Body of pancreas (tissue), 4 donors: ENCODE results near the gene AFF3. TPM values are rescaled to one million over a fixed set of nuclear protein-coding genes. Genes with fewer than 3 reads are reported as not detected.
A peak's percentile ranks its signal among the peaks of the same experiment; 100 is the strongest.

Source experiments
- ATAC-seq: fragments of 150-250 bp; one replicate; pipeline ENCODE4 v1.9.1; 2016
- DNase-seq, 4 donors: peaks; one replicate each; pipeline ENCODE4 v3.0.0-alpha.2; 2019
- H3K27ac ChIP-seq, 4 donors: fragments of 200-600 bp; sonication (generic); 1 replicate in 3 of 4; 2 replicates in 1 of 4; pipeline versions ENCODE4 v1.5.1 to v1.6.1; 2016 to 2019; ENCODE audit warnings: mild to moderate bottlenecking in 1 of 4, mixed read lengths in 1 of 4, moderate library complexity in 1 of 4
- H3K27me3 ChIP-seq, 2 donors: fragments of 200-600 bp; sonication (generic); one replicate each; pipeline ENCODE4 v1.6.0; 2016; ENCODE audit warnings: mild to moderate bottlenecking in 1 of 2
- H3K36me3 ChIP-seq, 2 donors: fragments of 200-600 bp; sonication (generic); replicated peaks in 1 of 2; 2 replicates each; pipeline ENCODE4 v1.5.1; 2016; ENCODE audit warnings: low read depth in 2 of 2; ENCODE audit not compliant: insufficient read depth in 1 of 2
- H3K4me1 ChIP-seq: fragments of 200-600 bp; sonication (generic); one replicate; pipeline ENCODE4 v1.6.0; 2016
- H3K4me3 ChIP-seq, 2 donors: fragments of 200-600 bp; sonication (generic); 1 replicate in 1 of 2; 2 replicates in 1 of 2; pipeline ENCODE4 v1.5.1; 2016 to 2019
- H3K9me3 ChIP-seq, 3 donors: fragments of 200-600 bp; sonication (generic); 1 replicate in 2 of 3; 2 replicates in 1 of 3; pipeline ENCODE4 v1.5.1; 2016
- POLR2A ChIP-seq, 3 donors: fragments of 450-650 bp; IDR thresholded peaks; one replicate each; pipeline ENCODE4 v1.6.1; 2016; ENCODE audit warnings: antibody characterized with exemption in 3 of 3, mild to moderate bottlenecking in 2 of 3
- WGBS, 2 donors: methylation state at CpG; one replicate each; pipeline ENCODE4 v1.1.5; 2017; 5-methylcytosine and 5-hydroxymethylcytosine counted together
- intact Hi-C: fragments of 100-400 bp; cut with DNase I; formaldehyde crosslinking; loops from one replicate; pipeline ENCODE4 v1.15.1; 2023
- total RNA-seq, 2 donors: library from RNA; depleted of rRNA; stranded (reverse); fragments of >200 nt; gene quantifications; one replicate each; pipeline ENCODE4 v1.1.0, GENCODE V29; 2016
- TF ChIP-seq, protein P1 (sequence below), 7 experiments: fragments of 450-650 bp in 4 of 7; fragments of 200-600 bp in 3 of 7; sonication (generic) in 3 of 7; IDR thresholded peaks; one replicate each; pipeline ENCODE4 v1.5.1; 2016 to 2019; ENCODE audit warnings: antibody characterized with exemption in 7 of 7

The AFF3 gene
- total RNA-seq, 2 donors from 2014 or later: 0.52 to 0.99 TPM

DNA sequence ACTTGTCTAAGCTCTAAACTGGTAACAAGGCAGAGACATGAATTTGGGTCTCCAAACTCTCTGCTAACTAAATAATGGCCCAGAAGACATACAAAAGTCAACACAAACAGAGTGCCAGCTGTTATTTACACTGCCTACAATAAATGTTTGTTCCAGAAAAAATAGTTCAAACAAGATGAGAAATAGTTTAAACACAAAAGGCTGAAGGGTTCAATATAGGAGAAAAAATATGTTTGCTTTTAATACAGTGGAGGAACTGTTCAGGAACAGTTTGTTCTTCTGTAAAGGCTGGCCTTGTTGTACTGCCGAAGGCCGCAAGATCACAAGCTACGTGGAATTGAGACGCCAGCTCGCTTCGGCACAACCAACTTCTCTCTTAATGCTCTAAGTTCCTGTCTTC lies 74.6 kb downstream of the AFF3 start:
- Histone ChIP-seq H3K27me3 (no peaks in the 10 kb centered on the region), H3K4me1 (peaks cover 42% of the 10 kb centered on the region), H3K9me3 (no peaks in the 10 kb centered on the region), H3K27ac (peak overlapping the region; percentile 45 to 69 (median 60)), H3K4me3 (no peak overlapping the region), H3K36me3 (no peaks in the 10 kb centered on the region)
- 21 to 22% methylated on average over 6 of the region's 6 CpGs for WGBS, 2 donors
- TF ChIP-seq POLR2A (IDR thresholded peaks at IDR 0.05): peak in 2 of 3 donors; percentile 24 to 36
- TF ChIP-seq, protein P1, sequence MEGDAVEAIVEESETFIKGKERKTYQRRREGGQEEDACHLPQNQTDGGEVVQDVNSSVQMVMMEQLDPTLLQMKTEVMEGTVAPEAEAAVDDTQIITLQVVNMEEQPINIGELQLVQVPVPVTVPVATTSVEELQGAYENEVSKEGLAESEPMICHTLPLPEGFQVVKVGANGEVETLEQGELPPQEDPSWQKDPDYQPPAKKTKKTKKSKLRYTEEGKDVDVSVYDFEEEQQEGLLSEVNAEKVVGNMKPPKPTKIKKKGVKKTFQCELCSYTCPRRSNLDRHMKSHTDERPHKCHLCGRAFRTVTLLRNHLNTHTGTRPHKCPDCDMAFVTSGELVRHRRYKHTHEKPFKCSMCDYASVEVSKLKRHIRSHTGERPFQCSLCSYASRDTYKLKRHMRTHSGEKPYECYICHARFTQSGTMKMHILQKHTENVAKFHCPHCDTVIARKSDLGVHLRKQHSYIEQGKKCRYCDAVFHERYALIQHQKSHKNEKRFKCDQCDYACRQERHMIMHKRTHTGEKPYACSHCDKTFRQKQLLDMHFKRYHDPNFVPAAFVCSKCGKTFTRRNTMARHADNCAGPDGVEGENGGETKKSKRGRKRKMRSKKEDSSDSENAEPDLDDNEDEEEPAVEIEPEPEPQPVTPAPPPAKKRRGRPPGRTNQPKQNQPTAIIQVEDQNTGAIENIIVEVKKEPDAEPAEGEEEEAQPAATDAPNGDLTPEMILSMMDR (IDR thresholded peaks at IDR 0.05): peak in 1 of 7 experiments; percentile 15
- intact Hi-C loops: no loop called here
- peak; percentile 57 to 73 (median 71) for DNase-seq
- peak; percentile 87 for ATAC-seq

GRCh38 chr2:100066856-100067255 lies 75.5 kb downstream of the AFF3 start:
- Histone ChIP-seq H3K9me3 (no peaks in the 10 kb centered on the region), H3K27ac (no peak overlapping the region), H3K4me1 (peaks cover 42% of the 10 kb centered on the region), H3K4me3 (no peak overlapping the region), H3K27me3 (no peaks in the 10 kb centered on the region), H3K36me3 (no peaks in the 10 kb centered on the region)
- TF ChIP-seq POLR2A (IDR thresholded peaks at IDR 0.05): no peak
- TF ChIP-seq, protein P1 (IDR thresholded peaks at IDR 0.05): no peak
- 63 to 72% methylated on average over 5 of the region's 5 CpGs for WGBS, 2 donors
- ATAC-seq (no peak), DNase-seq (no peak)
- intact Hi-C loops: no loop called here

GRCh38 chr2:100066246-100066645 lies 76.1 kb downstream of the AFF3 start:
- H3K4me3 ChIP-seq: no peak overlapping the region
- WGBS, 2 donors: 6 to 15% methylated on average over 3 of the region's 3 CpGs
- peak in 1 of 4 donors; percentile 25 for DNase-seq
- H3K9me3 ChIP-seq: no peaks in the 10 kb centered on the region
- H3K4me1 ChIP-seq: peaks cover 42% of the 10 kb centered on the region
- TF ChIP-seq, protein P1 (IDR thresholded peaks at IDR 0.05): no peak
- TF ChIP-seq POLR2A (IDR thresholded peaks at IDR 0.05): no peak
- H3K36me3 ChIP-seq: no peaks in the 10 kb centered on the region
- intact Hi-C loops: no loop called here
- no peak overlapping the region for H3K27ac ChIP-seq
- no peak for ATAC-seq
- H3K27me3 ChIP-seq: no peaks in the 10 kb centered on the region

- H3K36me3 ChIP-seq: no peaks in the 10 kb centered on the region
- no peaks in the 10 kb centered on the region for H3K27me3 ChIP-seq
- TF ChIP-seq POLR2A (IDR thresholded peaks at IDR 0.05): no peak
- TF ChIP-seq, protein P1 (IDR thresholded peaks at IDR 0.05): no peak
- intact Hi-C loops: no loop called here
- H3K4me1 ChIP-seq: peaks cover 41% of the 10 kb centered on the region
- DNase-seq (no peak), ATAC-seq (no peak)
- 83 to 85% methylated on average over 9 of the region's 9 CpGs for WGBS, 2 donors
- no peak overlapping the region for H3K4me3 ChIP-seq
- H3K27ac ChIP-seq: no peak overlapping the region
- no peaks in the 10 kb centered on the region for H3K9me3 ChIP-seq
Measured at GRCh38 chr2:100064592-100065428, 77.6 kb downstream of the AFF3 start.

- WGBS, 2 donors: 92 to 93% methylated on average over 2 of the region's 2 CpGs
- ATAC-seq: no peak
Measured at GRCh38 chr2:100064165-100064564, 78.2 kb downstream of the AFF3 start.

More at GRCh38 chr2:100064165-100064564, 78.2 kb downstream of the AFF3 start:
- no peak overlapping the region for H3K27ac ChIP-seq
- intact Hi-C loops: no loop called here
- no peaks in the 10 kb centered on the region for H3K27me3 ChIP-seq
- H3K36me3 ChIP-seq: no peaks in the 10 kb centered on the region
- H3K4me3 ChIP-seq: no peak overlapping the region
- TF ChIP-seq, protein P1 (IDR thresholded peaks at IDR 0.05): no peak
- no peak for TF ChIP-seq POLR2A (IDR thresholded peaks at IDR 0.05)
- peaks cover 35% of the 10 kb centered on the region for H3K4me1 ChIP-seq
- no peak for DNase-seq
- H3K9me3 ChIP-seq: no peaks in the 10 kb centered on the region
